ENCODE measurements around the gene MAPK11. TPM values are rescaled to one million over a fixed set of nuclear protein-coding genes. Genes with fewer than 3 reads are reported as not detected.

MAPK11 gene
- total RNA-seq, 1 experiment from 2014 or later: 6.1 TPM

Other genes with a start within 250 kb of the MAPK11 start
- not detected in 2 replicates for gene TTLL8, start 212.1 kb downstream of the MAPK11 start, total RNA-seq (2014; rRNA removed; shearing (Covaris generic))
- gene MLC1, start 185.0 kb downstream of the MAPK11 start, total RNA-seq (2014; rRNA removed; shearing (Covaris generic)): not detected in 2 replicates
- gene MOV10L1, start 180.4 kb downstream of the MAPK11 start, total RNA-seq (2014; rRNA removed; shearing (Covaris generic)): 0.08 TPM in 1 of 2 replicates, not detected in the other
- gene PANX2, start 99.6 kb downstream of the MAPK11 start, total RNA-seq (2014; rRNA removed; shearing (Covaris generic)): 0.98 and 1.7 TPM in 2 replicates
- 29.6 and 30.2 TPM in 2 replicates for gene TRABD, start 84.5 kb downstream of the MAPK11 start, total RNA-seq (2014; rRNA removed; shearing (Covaris generic))
- gene SELENOO, start 69.4 kb downstream of the MAPK11 start, total RNA-seq (2014; rRNA removed; shearing (Covaris generic)): 43.2 and 43.8 TPM in 2 replicates
- 14.5 and 15.0 TPM in 2 replicates for gene TUBGCP6, start 25.4 kb downstream of the MAPK11 start, total RNA-seq (2014; rRNA removed; shearing (Covaris generic))
- gene HDAC10, start 19.1 kb downstream of the MAPK11 start, total RNA-seq (2014; rRNA removed; shearing (Covaris generic)): 7.2 and 10.2 TPM in 2 replicates
- gene MAPK12, start 8.7 kb downstream of the MAPK11 start, total RNA-seq (2014; rRNA removed; shearing (Covaris generic)): 10.9 and 14.1 TPM in 2 replicates
- gene PLXNB2, start 37.3 kb upstream of the MAPK11 start, total RNA-seq (2014; rRNA removed; shearing (Covaris generic)): 31.2 and 40.5 TPM in 2 replicates
- gene DENND6B, start 56.6 kb upstream of the MAPK11 start, total RNA-seq (2014; rRNA removed; shearing (Covaris generic)): 0.59 and 0.66 TPM in 2 replicates
- 67.7 and 74.7 TPM in 2 replicates for gene PPP6R2, start 72.9 kb upstream of the MAPK11 start, total RNA-seq (2014; rRNA removed; shearing (Covaris generic))
- 61.8 and 65.3 TPM in 2 replicates for gene SBF1, start 204.7 kb upstream of the MAPK11 start, total RNA-seq (2014; rRNA removed; shearing (Covaris generic))
- gene ADM2, start 211.2 kb upstream of the MAPK11 start, total RNA-seq (2014; rRNA removed; shearing (Covaris generic)): 1.1 and 2.4 TPM in 2 replicates
- gene MIOX, start 216.5 kb upstream of the MAPK11 start, total RNA-seq (2014; rRNA removed; shearing (Covaris generic)): not detected in 2 replicates
- 26.3 and 27.8 TPM in 2 replicates for gene LMF2, start 237.3 kb upstream of the MAPK11 start, total RNA-seq (2014; rRNA removed; shearing (Covaris generic))
- 51.5 and 53.8 TPM in 2 replicates for gene NCAPH2, start 237.8 kb upstream of the MAPK11 start, total RNA-seq (2014; rRNA removed; shearing (Covaris generic))